NCI-H1417 (cell line): Measurements from ENCODE around the gene SSX2B.
"Not testable (repeated sequence)": the region's sequence is repeated elsewhere in the genome, so short reads cannot be mapped to it uniquely, and the experiment has no call there.

Experiments used
- DNase-seq, 3 experiments: peaks; one replicate each; lab custom pipeline; 2025; lab: John Stamatoyannopoulos, UW

Gene SSX2B, protein sequence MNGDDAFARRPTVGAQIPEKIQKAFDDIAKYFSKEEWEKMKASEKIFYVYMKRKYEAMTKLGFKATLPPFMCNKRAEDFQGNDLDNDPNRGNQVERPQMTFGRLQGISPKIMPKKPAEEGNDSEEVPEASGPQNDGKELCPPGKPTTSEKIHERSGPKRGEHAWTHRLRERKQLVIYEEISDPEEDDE

GRCh38 chrX:52750952-52751351 lies at the start of gene SSX2B:
SSX2B (plus strand) TSS chrX:52751252; CDS start chrX:52752681, 1,429 bp downstream.
- not testable (repeated sequence) for DNase-seq

- DNase-seq, result not testable (repeated sequence)
These were observed 44.0 kb upstream of the SSX2B start, which contains the start of gene SSX2 for GRCh38 chrX:52707078-52707477. SSX2 (minus strand) TSS chrX:52707178; CDS start chrX:52705749, 1,429 bp downstream.

DNA sequence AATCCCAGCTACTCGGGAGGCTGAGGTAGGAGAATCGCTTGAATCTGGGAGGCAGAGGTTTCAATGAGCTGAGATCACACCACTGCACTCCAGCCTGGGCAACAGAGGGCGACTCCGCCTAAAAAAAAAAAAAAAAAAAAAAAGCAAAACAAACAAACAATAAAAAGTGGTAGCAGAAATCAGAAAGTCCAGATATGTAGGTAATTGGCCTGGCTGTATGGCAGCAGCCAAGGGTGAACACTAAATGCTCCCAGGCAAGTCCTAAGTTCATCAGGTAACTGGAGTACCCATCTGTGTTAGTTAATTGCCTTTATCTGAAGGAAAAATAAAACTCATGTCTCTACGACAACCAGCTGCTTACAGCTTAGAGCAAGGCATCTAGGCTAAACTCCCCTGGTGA lies 14.9 kb downstream of the SSX2B start:
- not testable (repeated sequence) for DNase-seq

DNA sequence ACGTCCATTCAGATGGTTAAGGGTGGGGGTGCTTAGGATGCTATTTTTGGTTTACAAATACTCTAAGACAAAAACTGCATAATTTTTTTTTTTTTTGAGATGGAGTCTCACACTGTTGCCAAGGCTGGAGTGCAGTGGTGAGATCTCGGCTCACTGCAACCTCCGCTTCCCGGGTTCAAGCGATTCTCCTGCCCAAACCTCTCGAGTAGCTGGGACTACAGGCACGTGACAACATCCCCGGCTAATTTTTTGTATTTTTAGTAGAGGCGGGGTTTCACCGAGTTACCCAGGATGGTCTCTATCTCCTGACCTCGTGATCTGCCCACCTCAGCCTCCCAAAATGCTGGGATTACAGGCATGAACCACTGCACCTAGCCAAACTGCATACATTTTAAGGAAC lies 22.5 kb downstream of the SSX2B start:
- not testable (repeated sequence) for DNase-seq

DNA sequence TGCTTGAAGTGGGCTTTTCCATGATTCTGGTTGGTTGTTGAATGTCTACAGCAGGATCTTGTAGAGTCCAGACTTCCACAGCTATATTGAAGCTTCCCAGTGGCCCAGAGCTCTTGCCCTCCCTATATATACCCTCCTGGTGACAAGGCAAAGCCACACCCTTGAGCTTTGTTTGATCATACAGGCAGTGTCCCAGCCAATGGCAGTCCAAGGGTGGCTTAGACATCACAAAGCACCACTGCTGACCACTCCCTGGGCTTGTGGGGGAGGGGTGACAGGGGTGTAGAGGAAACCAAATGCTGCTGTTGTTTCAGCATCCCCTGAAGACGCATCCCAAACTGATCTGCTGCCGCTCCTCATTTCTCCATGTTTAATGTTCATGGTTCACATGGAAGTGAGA lies 46.3 kb downstream of the SSX2B start, which contains the start of gene SPANXN5:
Gene SPANXN5 (minus strand): TSS at position 101 of the 400 bp plus-strand sequence. CDS start 79 bp downstream, at position 22.
- DNase-seq, result not testable (repeated sequence)

DNA sequence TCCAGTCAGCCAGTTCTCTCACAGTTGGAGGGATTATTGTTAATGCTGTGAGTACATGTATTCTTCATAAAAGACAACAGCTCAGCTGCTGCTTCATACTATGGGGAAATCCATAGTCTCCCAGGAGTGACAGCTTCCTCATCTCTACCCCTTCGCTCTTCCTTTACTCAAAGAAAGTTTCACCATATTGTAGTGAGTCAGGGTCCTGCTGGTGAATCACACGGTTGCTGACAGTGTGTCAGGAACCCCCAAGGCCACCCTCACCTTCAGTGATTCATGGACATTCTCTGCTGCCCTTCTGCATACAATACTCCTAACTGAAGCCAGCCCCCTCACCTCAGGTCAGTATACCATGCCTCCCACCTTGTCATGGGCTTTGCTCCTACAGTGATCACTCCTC lies 53.8 kb downstream of the SSX2B start:
- DNase-seq, result not testable (repeated sequence)
